GM19468 (cell line): ENCODE results near the gene MDN1.

Source experiments
- ATAC-seq: cut with Tn5 transposase; IDR thresholded peaks from one replicate; pipeline ENCODE4 v1.9.1; 2021; ENCODE audit warnings: mild to moderate bottlenecking, moderate library complexity, moderate number of reproducible peaks; ENCODE audit not compliant: unreplicated experiment; ENCODE audit errors: extremely low read depth

Gene MDN1

GRCh38 chr6:89711801-89712200 is 107.8 kb downstream of the MDN1 start:
- ATAC-seq, result no peak

- ATAC-seq, result no peak
Measured at GRCh38 chr6:89708316-89708715, 111.3 kb downstream of the MDN1 start.

- no peak for ATAC-seq
Measured at GRCh38 chr6:89707766-89708165, 111.8 kb downstream of the MDN1 start.

- no peak for ATAC-seq
Measured at GRCh38 chr6:89706121-89706520, 113.5 kb downstream of the MDN1 start.

- ATAC-seq, result no peak
Measured at GRCh38 chr6:89703292-89703691, 116.3 kb downstream of the MDN1 start.

GRCh38 chr6:89702349-89702748 is 117.2 kb downstream of the MDN1 start:
- ATAC-seq, result no peak

- ATAC-seq, result no peak
Measured at GRCh38 chr6:89695667-89696066, 123.9 kb downstream of the MDN1 start.

GRCh38 chr6:89694428-89694827 is 125.2 kb downstream of the MDN1 start:
- no peak for ATAC-seq

GRCh38 chr6:89693207-89693606 is 126.4 kb downstream of the MDN1 start:
- no peak for ATAC-seq

GRCh38 chr6:89692256-89692655 is 127.3 kb downstream of the MDN1 start:
- no peak for ATAC-seq

- no peak for ATAC-seq
Measured at GRCh38 chr6:89690944-89691324, 128.7 kb downstream of the MDN1 start.

- ATAC-seq, result no peak
Measured at GRCh38 chr6:89689732-89690131, 129.9 kb downstream of the MDN1 start.

- ATAC-seq, result no peak
Measured at GRCh38 chr6:89688328-89688727, 131.3 kb downstream of the MDN1 start.

- no peak for ATAC-seq
Measured at GRCh38 chr6:89685311-89685710, 134.3 kb downstream of the MDN1 start.

GRCh38 chr6:89682991-89683390 is 136.6 kb downstream of the MDN1 start:
- ATAC-seq, result no peak

GRCh38 chr6:89681983-89682564 is 137.5 kb downstream of the MDN1 start:
- no peak for ATAC-seq

GRCh38 chr6:89680551-89680950 is 139.0 kb downstream of the MDN1 start:
- no peak for ATAC-seq

GRCh38 chr6:89680150-89680549 is 139.4 kb downstream of the MDN1 start:
- no peak for ATAC-seq

GRCh38 chr6:89679215-89680120 is 140.1 kb downstream of the MDN1 start:
- ATAC-seq, result no peak

GRCh38 chr6:89678531-89678930 is 141.1 kb downstream of the MDN1 start:
- no peak for ATAC-seq

- ATAC-seq, result no peak
Measured at GRCh38 chr6:89675949-89676748, 143.4 kb downstream of the MDN1 start.
